ENCODE results near the gene CC2D2A.
A peak's percentile ranks its signal among the peaks of the same experiment; 100 is the strongest.

Gene CC2D2A

GRCh38 chr4:15457406-15458201, 12.1 kb upstream of the CC2D2A start:
- H3K4me3 ChIP-seq (ENCODE audit: low read length), result no peak overlapping the region
- peak; percentile 33 for DNase-seq (ENCODE audit: low read depth, low spot score)

GRCh38 chr4:15458616-15459015, 11.1 kb upstream of the CC2D2A start:
- DNase-seq (ENCODE audit: low read depth, low spot score), result no peak
- no peak overlapping the region for H3K4me3 ChIP-seq (ENCODE audit: low read length)

GRCh38 chr4:15459706-15460105, 10.0 kb upstream of the CC2D2A start:
- no peak for DNase-seq (ENCODE audit: low read depth, low spot score)

GRCh38 chr4:15466596-15466995, 3.1 kb upstream of the CC2D2A start:
- no peak overlapping the region for H3K4me3 ChIP-seq (ENCODE audit: low read length)
- DNase-seq (ENCODE audit: low read depth, low spot score), result no peak

More at GRCh38 chr4:15459706-15460105, 10.0 kb upstream of the CC2D2A start:
- no peak overlapping the region for H3K4me3 ChIP-seq (ENCODE audit: low read length)

GRCh38 chr4:15470128-15470475, 420 bp downstream of the CC2D2A start:
- DNase-seq (ENCODE audit: low read depth, low spot score), result no peak
- no peak overlapping the region for H3K4me3 ChIP-seq (ENCODE audit: low read length)

- H3K4me3 ChIP-seq (ENCODE audit: low read length), result no peak overlapping the region
- DNase-seq (ENCODE audit: low read depth, low spot score), result no peak
These were observed 6.7 kb downstream of the CC2D2A start for GRCh38 chr4:15476396-15476795.

GRCh38 chr4:15478724-15479088, 9.0 kb downstream of the CC2D2A start:
- no peak for DNase-seq (ENCODE audit: low read depth, low spot score)
- H3K4me3 ChIP-seq (ENCODE audit: low read length), result no peak overlapping the region

GRCh38 chr4:15479089-15479912, 9.6 kb downstream of the CC2D2A start:
- no peak overlapping the region for H3K4me3 ChIP-seq (ENCODE audit: low read length)
- DNase-seq (ENCODE audit: low read depth, low spot score), result peak; percentile 28

GRCh38 chr4:15479913-15480185, 10.2 kb downstream of the CC2D2A start:
- H3K4me3 ChIP-seq (ENCODE audit: low read length), result no peak overlapping the region
- no peak for DNase-seq (ENCODE audit: low read depth, low spot score)

- no peak overlapping the region for H3K4me3 ChIP-seq (ENCODE audit: low read length)
- DNase-seq (ENCODE audit: low read depth, low spot score), result no peak
These were observed 12.5 kb downstream of the CC2D2A start for GRCh38 chr4:15481961-15482745.

GRCh38 chr4:15482842-15483241, 13.2 kb downstream of the CC2D2A start:
- no peak overlapping the region for H3K4me3 ChIP-seq (ENCODE audit: low read length)
- DNase-seq (ENCODE audit: low read depth, low spot score), result no peak

- DNase-seq (ENCODE audit: low read depth, low spot score), result no peak
- H3K4me3 ChIP-seq (ENCODE audit: low read length), result no peak overlapping the region
These were observed 18.5 kb downstream of the CC2D2A start for GRCh38 chr4:15488136-15488535.

GRCh38 chr4:15488658-15489470, 19.2 kb downstream of the CC2D2A start:
- H3K4me3 ChIP-seq (ENCODE audit: low read length), result no peak overlapping the region
- no peak for DNase-seq (ENCODE audit: low read depth, low spot score)

GRCh38 chr4:15489551-15489950, 19.9 kb downstream of the CC2D2A start:
- no peak overlapping the region for H3K4me3 ChIP-seq (ENCODE audit: low read length)
- no peak for DNase-seq (ENCODE audit: low read depth, low spot score)

- H3K4me3 ChIP-seq (ENCODE audit: low read length), result no peak overlapping the region
- no peak for DNase-seq (ENCODE audit: low read depth, low spot score)
These were observed 23.7 kb downstream of the CC2D2A start for GRCh38 chr4:15493411-15493810.

GRCh38 chr4:15495621-15496020, 25.9 kb downstream of the CC2D2A start:
- H3K4me3 ChIP-seq (ENCODE audit: low read length), result no peak overlapping the region
- DNase-seq (ENCODE audit: low read depth, low spot score), result no peak

GRCh38 chr4:15498356-15498755, 28.7 kb downstream of the CC2D2A start:
- no peak overlapping the region for H3K4me3 ChIP-seq (ENCODE audit: low read length)
- DNase-seq (ENCODE audit: low read depth, low spot score), result no peak

GRCh38 chr4:15500701-15501100, 31.0 kb downstream of the CC2D2A start:
- H3K4me3 ChIP-seq (ENCODE audit: low read length), result no peak overlapping the region
- DNase-seq (ENCODE audit: low read depth, low spot score), result no peak

GRCh38 chr4:15501941-15502340, 32.3 kb downstream of the CC2D2A start:
- H3K4me3 ChIP-seq (ENCODE audit: low read length), result no peak overlapping the region
- no peak for DNase-seq (ENCODE audit: low read depth, low spot score)

All from Jurkat, Clone E6-1 (cell line).